Putamen (tissue), 1 donor: ENCODE data around the gene NEK1.

Experiments
- DNase-seq: peaks from one replicate; pipeline ENCODE4 v3.0.0-alpha.2; 2016; ENCODE audit warnings: low spot score

Gene NEK1

GRCh38 chr4:169611991-169612870 is at the start of gene NEK1:
Gene NEK1, minus strand, starts transcription at chr4:169612583. Its CDS starts 9,953 bp downstream, at chr4:169602630.
- peak; percentile 92 for DNase-seq

GRCh38 chr4:169661761-169662160 is 49.4 kb upstream of the NEK1 start:
- no peak for DNase-seq

GRCh38 chr4:169660929-169661328 is 48.5 kb upstream of the NEK1 start:
- no peak for DNase-seq

- DNase-seq: peak; percentile 88
Observed at GRCh38 chr4:169659716-169660670, 47.6 kb upstream of the NEK1 start.

- peak; percentile 14 for DNase-seq
Observed at GRCh38 chr4:169658975-169659715, 46.8 kb upstream of the NEK1 start.

- no peak for DNase-seq
Observed at GRCh38 chr4:169658196-169658595, 45.8 kb upstream of the NEK1 start.

- no peak for DNase-seq
Observed at GRCh38 chr4:169657470-169658107, 45.2 kb upstream of the NEK1 start.

- no peak for DNase-seq
Observed at GRCh38 chr4:169655401-169655800, 43.0 kb upstream of the NEK1 start.

- DNase-seq: no peak
Observed at GRCh38 chr4:169652535-169652934, 40.2 kb upstream of the NEK1 start.

- no peak for DNase-seq
Observed at GRCh38 chr4:169650227-169650936, 38.0 kb upstream of the NEK1 start.

GRCh38 chr4:169649545-169650226 is 37.3 kb upstream of the NEK1 start:
- DNase-seq: no peak

GRCh38 chr4:169645627-169646026 is 33.2 kb upstream of the NEK1 start:
- DNase-seq: no peak

GRCh38 chr4:169644802-169645201 is 32.4 kb upstream of the NEK1 start:
- no peak for DNase-seq

- DNase-seq: no peak
Observed at GRCh38 chr4:169640261-169640870, 28.0 kb upstream of the NEK1 start.

GRCh38 chr4:169634975-169635374 is 22.6 kb upstream of the NEK1 start:
- no peak for DNase-seq

- no peak for DNase-seq
Observed at GRCh38 chr4:169632896-169633295, 20.5 kb upstream of the NEK1 start.

- no peak for DNase-seq
Observed at GRCh38 chr4:169630069-169630468, 17.7 kb upstream of the NEK1 start.

GRCh38 chr4:169628579-169628978 is 16.2 kb upstream of the NEK1 start:
- no peak for DNase-seq

- DNase-seq: no peak
Observed at GRCh38 chr4:169627307-169627706, 14.9 kb upstream of the NEK1 start.
